Measurements from ENCODE around the gene FOXK1. TPM values are rescaled to one million over a fixed set of nuclear protein-coding genes. Genes with fewer than 3 reads are reported as not detected.

Gene FOXK1
- total and polyA plus RNA-seq, 9 of the 15 experiments (the other 6 are each of a cell fraction or from before 2014, with no cell fraction given) = 0.32 to 45.5 (median 8.1) TPM

DNA sequence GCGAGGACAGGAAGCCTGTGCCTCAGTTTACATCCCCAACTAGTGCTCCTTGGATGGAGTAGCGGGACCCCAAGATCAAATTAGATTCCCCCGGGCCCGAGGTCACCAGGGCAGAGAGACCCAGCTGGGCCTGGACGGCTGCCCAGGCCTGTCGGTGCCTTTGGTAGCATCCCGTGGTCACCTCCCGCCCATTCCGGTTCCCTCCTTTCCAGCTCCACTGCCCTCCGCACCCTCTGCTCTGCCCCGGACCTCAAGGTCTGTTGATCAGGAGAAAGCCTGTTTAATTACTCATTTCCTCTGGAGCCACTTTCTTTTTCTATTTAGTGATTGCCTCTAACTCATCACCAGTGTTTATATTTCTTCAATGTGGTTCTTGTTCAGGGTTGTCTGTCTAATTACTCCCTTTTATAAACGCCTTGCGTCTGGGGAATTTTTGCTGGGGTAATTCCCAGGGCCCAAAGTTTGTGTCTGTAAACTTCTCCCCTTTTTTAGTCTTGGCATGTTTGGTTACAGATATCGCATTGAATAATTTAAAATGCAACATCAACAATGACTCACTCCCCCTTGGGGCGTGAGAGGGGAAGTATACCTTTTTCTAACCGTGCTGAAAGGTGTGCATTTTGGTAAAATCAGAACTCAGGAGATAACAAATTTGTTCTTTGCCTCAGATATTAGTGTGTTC is 1.9 kb downstream of the FOXK1 start (continued):
- TF ChIP-seq, protein P1, sequence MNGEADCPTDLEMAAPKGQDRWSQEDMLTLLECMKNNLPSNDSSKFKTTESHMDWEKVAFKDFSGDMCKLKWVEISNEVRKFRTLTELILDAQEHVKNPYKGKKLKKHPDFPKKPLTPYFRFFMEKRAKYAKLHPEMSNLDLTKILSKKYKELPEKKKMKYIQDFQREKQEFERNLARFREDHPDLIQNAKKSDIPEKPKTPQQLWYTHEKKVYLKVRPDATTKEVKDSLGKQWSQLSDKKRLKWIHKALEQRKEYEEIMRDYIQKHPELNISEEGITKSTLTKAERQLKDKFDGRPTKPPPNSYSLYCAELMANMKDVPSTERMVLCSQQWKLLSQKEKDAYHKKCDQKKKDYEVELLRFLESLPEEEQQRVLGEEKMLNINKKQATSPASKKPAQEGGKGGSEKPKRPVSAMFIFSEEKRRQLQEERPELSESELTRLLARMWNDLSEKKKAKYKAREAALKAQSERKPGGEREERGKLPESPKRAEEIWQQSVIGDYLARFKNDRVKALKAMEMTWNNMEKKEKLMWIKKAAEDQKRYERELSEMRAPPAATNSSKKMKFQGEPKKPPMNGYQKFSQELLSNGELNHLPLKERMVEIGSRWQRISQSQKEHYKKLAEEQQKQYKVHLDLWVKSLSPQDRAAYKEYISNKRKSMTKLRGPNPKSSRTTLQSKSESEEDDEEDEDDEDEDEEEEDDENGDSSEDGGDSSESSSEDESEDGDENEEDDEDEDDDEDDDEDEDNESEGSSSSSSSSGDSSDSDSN (IDR thresholded peaks at IDR 0.05; ENCODE audit: borderline replicate concordance in 1 of 2, low read depth in 2 of 2, low read length in 2 of 2) = 0 out of 4 replicates have a peak, but pooled peaks of 1 of the 2 experiments have one; percentile 17
- TF ChIP-seq RFX5 (IDR thresholded peaks at IDR 0.05; ENCODE audit: low read depth, low read length) (no peak), HDAC8 (tag; IDR thresholded peaks at IDR 0.05) (no peak), ETV1 (tag; conservative IDR thresholded peaks at IDR 0.05; ENCODE audit: low read depth) (no peak), HOXB6 (CRISPR knock-in tag; IDR thresholded peaks at IDR 0.05; ENCODE audit: borderline replicate concordance) (no peak), ZNF830 (CRISPR knock-in tag; IDR thresholded peaks at IDR 0.05) (no peak), ZEB2 (IDR thresholded peaks at IDR 0.05) (peak; percentile 68), E2F3 (CRISPR knock-in tag; IDR thresholded peaks at IDR 0.05) (no peak), SPI1 (IDR thresholded peaks at IDR 0.05; ENCODE audit: borderline replicate concordance, low read depth, low read length) (no peak), CBX2 (IDR thresholded peaks at IDR 0.05; ENCODE audit: insufficient read depth, low read length, poor library complexity, severe bottlenecking) (no peak), ZNF507 (tag; conservative IDR thresholded peaks at IDR 0.05) (no peak), SMARCE1 (IDR thresholded peaks at IDR 0.05) (peak; percentile 17; the same call in 1 of the 2 replicates), PHF20 (IDR thresholded peaks at IDR 0.05; ENCODE audit: partially characterized antibody) (no peak), ZNF408 (CRISPR knock-in tag; IDR thresholded peaks at IDR 0.05; ENCODE audit: low read depth) (no peak), ZSCAN29 (IDR thresholded peaks at IDR 0.05) (no peak), GTF2E2 (tag; IDR thresholded peaks at IDR 0.05) (no peak), RCOR1 (IDR thresholded peaks at IDR 0.05; ENCODE audit: borderline replicate concordance in 1 of 2, low read depth in 2 of 2, low read length in 2 of 2) (no peak), GATAD2B (IDR thresholded peaks at IDR 0.05; ENCODE audit: borderline replicate concordance) (no peak)
- TF ChIP-seq, protein P2, sequence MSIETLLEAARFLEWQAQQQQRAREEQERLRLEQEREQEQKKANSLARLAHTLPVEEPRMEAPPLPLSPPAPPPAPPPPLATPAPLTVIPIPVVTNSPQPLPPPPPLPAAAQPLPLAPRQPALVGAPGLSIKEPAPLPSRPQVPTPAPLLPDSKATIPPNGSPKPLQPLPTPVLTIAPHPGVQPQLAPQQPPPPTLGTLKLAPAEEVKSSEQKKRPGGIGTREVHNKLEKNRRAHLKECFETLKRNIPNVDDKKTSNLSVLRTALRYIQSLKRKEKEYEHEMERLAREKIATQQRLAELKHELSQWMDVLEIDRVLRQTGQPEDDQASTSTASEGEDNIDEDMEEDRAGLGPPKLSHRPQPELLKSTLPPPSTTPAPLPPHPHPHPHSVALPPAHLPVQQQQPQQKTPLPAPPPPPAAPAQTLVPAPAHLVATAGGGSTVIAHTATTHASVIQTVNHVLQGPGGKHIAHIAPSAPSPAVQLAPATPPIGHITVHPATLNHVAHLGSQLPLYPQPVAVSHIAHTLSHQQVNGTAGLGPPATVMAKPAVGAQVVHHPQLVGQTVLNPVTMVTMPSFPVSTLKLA (conservative IDR thresholded peaks at IDR 0.05) = 0 out of 4 replicates have a peak, but pooled peaks of 1 of the 2 experiments have one; percentile 27
- TF ChIP-seq, protein P3, sequence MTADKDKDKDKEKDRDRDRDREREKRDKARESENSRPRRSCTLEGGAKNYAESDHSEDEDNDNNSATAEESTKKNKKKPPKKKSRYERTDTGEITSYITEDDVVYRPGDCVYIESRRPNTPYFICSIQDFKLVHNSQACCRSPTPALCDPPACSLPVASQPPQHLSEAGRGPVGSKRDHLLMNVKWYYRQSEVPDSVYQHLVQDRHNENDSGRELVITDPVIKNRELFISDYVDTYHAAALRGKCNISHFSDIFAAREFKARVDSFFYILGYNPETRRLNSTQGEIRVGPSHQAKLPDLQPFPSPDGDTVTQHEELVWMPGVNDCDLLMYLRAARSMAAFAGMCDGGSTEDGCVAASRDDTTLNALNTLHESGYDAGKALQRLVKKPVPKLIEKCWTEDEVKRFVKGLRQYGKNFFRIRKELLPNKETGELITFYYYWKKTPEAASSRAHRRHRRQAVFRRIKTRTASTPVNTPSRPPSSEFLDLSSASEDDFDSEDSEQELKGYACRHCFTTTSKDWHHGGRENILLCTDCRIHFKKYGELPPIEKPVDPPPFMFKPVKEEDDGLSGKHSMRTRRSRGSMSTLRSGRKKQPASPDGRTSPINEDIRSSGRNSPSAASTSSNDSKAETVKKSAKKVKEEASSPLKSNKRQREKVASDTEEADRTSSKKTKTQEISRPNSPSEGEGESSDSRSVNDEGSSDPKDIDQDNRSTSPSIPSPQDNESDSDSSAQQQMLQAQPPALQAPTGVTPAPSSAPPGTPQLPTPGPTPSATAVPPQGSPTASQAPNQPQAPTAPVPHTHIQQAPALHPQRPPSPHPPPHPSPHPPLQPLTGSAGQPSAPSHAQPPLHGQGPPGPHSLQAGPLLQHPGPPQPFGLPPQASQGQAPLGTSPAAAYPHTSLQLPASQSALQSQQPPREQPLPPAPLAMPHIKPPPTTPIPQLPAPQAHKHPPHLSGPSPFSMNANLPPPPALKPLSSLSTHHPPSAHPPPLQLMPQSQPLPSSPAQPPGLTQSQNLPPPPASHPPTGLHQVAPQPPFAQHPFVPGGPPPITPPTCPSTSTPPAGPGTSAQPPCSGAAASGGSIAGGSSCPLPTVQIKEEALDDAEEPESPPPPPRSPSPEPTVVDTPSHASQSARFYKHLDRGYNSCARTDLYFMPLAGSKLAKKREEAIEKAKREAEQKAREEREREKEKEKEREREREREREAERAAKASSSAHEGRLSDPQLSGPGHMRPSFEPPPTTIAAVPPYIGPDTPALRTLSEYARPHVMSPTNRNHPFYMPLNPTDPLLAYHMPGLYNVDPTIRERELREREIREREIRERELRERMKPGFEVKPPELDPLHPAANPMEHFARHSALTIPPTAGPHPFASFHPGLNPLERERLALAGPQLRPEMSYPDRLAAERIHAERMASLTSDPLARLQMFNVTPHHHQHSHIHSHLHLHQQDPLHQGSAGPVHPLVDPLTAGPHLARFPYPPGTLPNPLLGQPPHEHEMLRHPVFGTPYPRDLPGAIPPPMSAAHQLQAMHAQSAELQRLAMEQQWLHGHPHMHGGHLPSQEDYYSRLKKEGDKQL (CRISPR knock-in tag; IDR thresholded peaks at IDR 0.05; ENCODE audit: borderline replicate concordance) = no peak

Measured in K562 (cell line).